NCI-H2227 (cell line): Measurements from ENCODE around the gene NXNL1.
"Not testable (repeated sequence)": the region's sequence is repeated elsewhere in the genome, so short reads cannot be mapped to it uniquely, and the experiment has no call there.

Experiments used
- DNase-seq: peaks from one replicate; lab custom pipeline; 2025; ENCODE audit not compliant: unreplicated experiment; lab: John Stamatoyannopoulos, UW

Gene NXNL1

GRCh38 chr19:17460372-17461230 lies at the start of gene NXNL1:
Gene NXNL1, minus strand, starts transcription at chr19:17460926. Its CDS starts 57 bp downstream, at chr19:17460869.
- no peak for DNase-seq

GRCh38 chr19:17508558-17508933 lies 47.8 kb upstream of the NXNL1 start:
- not testable (repeated sequence) for DNase-seq

- DNase-seq: no peak
Measured at GRCh38 chr19:17506745-17507144, 46.0 kb upstream of the NXNL1 start.

- DNase-seq: no peak
Measured at GRCh38 chr19:17505223-17505622, 44.5 kb upstream of the NXNL1 start.

- no peak for DNase-seq
Measured at GRCh38 chr19:17504456-17504855, 43.7 kb upstream of the NXNL1 start.

GRCh38 chr19:17504030-17504429 lies 43.3 kb upstream of the NXNL1 start:
- DNase-seq: no peak

GRCh38 chr19:17503240-17503639 lies 42.5 kb upstream of the NXNL1 start:
- DNase-seq: no peak

- DNase-seq: no peak
Measured at GRCh38 chr19:17500447-17501198, 39.9 kb upstream of the NXNL1 start.

- DNase-seq: no peak
Measured at GRCh38 chr19:17499648-17500446, 39.1 kb upstream of the NXNL1 start.

- DNase-seq: peak; percentile 24
Measured at GRCh38 chr19:17499025-17499424, 38.3 kb upstream of the NXNL1 start.

GRCh38 chr19:17497149-17497798 lies 36.5 kb upstream of the NXNL1 start:
- DNase-seq: no peak

- peak; percentile 19 for DNase-seq
Measured at GRCh38 chr19:17496337-17496997, 35.7 kb upstream of the NXNL1 start.

GRCh38 chr19:17495639-17496296 lies 35.0 kb upstream of the NXNL1 start:
- DNase-seq: no peak

- DNase-seq: no peak
Measured at GRCh38 chr19:17491287-17491686, 30.6 kb upstream of the NXNL1 start.

- no peak for DNase-seq
Measured at GRCh38 chr19:17490411-17490810, 29.7 kb upstream of the NXNL1 start.

- no peak for DNase-seq
Measured at GRCh38 chr19:17489392-17490030, 28.8 kb upstream of the NXNL1 start.

- peak; percentile 37 for DNase-seq
Measured at GRCh38 chr19:17488593-17489391, 28.1 kb upstream of the NXNL1 start.

GRCh38 chr19:17487284-17488121 lies 26.8 kb upstream of the NXNL1 start:
- DNase-seq: no peak
